GM21825 (cell line): Measurements from ENCODE around the gene TMEM164.

Experiments
- ATAC-seq: cut with Tn5 transposase; IDR thresholded peaks from one replicate; pipeline ENCODE4 v1.9.1; 2021; ENCODE audit warnings: mild to moderate bottlenecking, moderate library complexity; ENCODE audit not compliant: unreplicated experiment

TMEM164 gene

GRCh38 chrX:110003167-110004156 is 548 bp downstream of the TMEM164 start:
- ATAC-seq = no peak

GRCh38 chrX:110004215-110004614 is 1.3 kb downstream of the TMEM164 start:
- ATAC-seq = no peak

- no peak for ATAC-seq
Measured at GRCh38 chrX:110004731-110005369, 1.9 kb downstream of the TMEM164 start.

- ATAC-seq = no peak
Measured at GRCh38 chrX:110006161-110006560, 3.2 kb downstream of the TMEM164 start.

GRCh38 chrX:110006821-110007375 is 4.0 kb downstream of the TMEM164 start:
- ATAC-seq = no peak

GRCh38 chrX:110008011-110008635 is 5.2 kb downstream of the TMEM164 start:
- no peak for ATAC-seq

- ATAC-seq = no peak
Measured at GRCh38 chrX:110012818-110013485, 10.0 kb downstream of the TMEM164 start.

GRCh38 chrX:110013968-110014367 is 11.1 kb downstream of the TMEM164 start:
- no peak for ATAC-seq

- no peak for ATAC-seq
Measured at GRCh38 chrX:110015032-110015431, 12.1 kb downstream of the TMEM164 start.

GRCh38 chrX:110015915-110016314 is 13.0 kb downstream of the TMEM164 start:
- ATAC-seq = no peak

GRCh38 chrX:110020536-110020935 is 17.6 kb downstream of the TMEM164 start:
- no peak for ATAC-seq

GRCh38 chrX:110021258-110022022 is 18.5 kb downstream of the TMEM164 start:
- ATAC-seq = no peak

- ATAC-seq = no peak
Measured at GRCh38 chrX:110022599-110023448, 19.9 kb downstream of the TMEM164 start.

GRCh38 chrX:110025395-110025794 is 22.5 kb downstream of the TMEM164 start:
- ATAC-seq = no peak

GRCh38 chrX:110026099-110026844 is 23.4 kb downstream of the TMEM164 start:
- no peak for ATAC-seq

GRCh38 chrX:110032534-110033147 is 29.7 kb downstream of the TMEM164 start:
- no peak for ATAC-seq

GRCh38 chrX:110034036-110034435 is 31.1 kb downstream of the TMEM164 start:
- ATAC-seq = no peak
